ENCODE data around the gene PTPN1.
"Not testable (repeated sequence)": the region's sequence is repeated elsewhere in the genome, so short reads cannot be mapped to it uniquely, and the experiment has no call there.

Gene PTPN1

GRCh38 chr20:50559149-50559548 is 49.0 kb downstream of the PTPN1 start:
- no peak for ATAC-seq

GRCh38 chr20:50559856-50560638 is 49.9 kb downstream of the PTPN1 start:
- no peak for ATAC-seq

GRCh38 chr20:50560867-50561266 is 50.7 kb downstream of the PTPN1 start:
- no peak for ATAC-seq

- peak; percentile 91 to 95 for ATAC-seq
Observed at GRCh38 chr20:50561379-50562078, 51.3 kb downstream of the PTPN1 start.

- ATAC-seq, result no peak
Observed at GRCh38 chr20:50562262-50562701, 52.1 kb downstream of the PTPN1 start.

- ATAC-seq, result peak; percentile 6 to 12
Observed at GRCh38 chr20:50563133-50563944, 53.2 kb downstream of the PTPN1 start.

- no peak for ATAC-seq
Observed at GRCh38 chr20:50565383-50565782, 55.2 kb downstream of the PTPN1 start.

- no peak for ATAC-seq
Observed at GRCh38 chr20:50565871-50566270, 55.7 kb downstream of the PTPN1 start.

- no peak for ATAC-seq
Observed at GRCh38 chr20:50567860-50568548, 57.8 kb downstream of the PTPN1 start.

- no peak for ATAC-seq
Observed at GRCh38 chr20:50568549-50568942, 58.4 kb downstream of the PTPN1 start.

- ATAC-seq, result not testable (repeated sequence)
Observed at GRCh38 chr20:50569487-50569863, 59.3 kb downstream of the PTPN1 start.

GRCh38 chr20:50569864-50570836 is 60.0 kb downstream of the PTPN1 start:
- ATAC-seq, result peak; percentile 86 to 89

- no peak for ATAC-seq
Observed at GRCh38 chr20:50571466-50571865, 61.3 kb downstream of the PTPN1 start.

- ATAC-seq, result no peak
Observed at GRCh38 chr20:50572938-50573777, 63.0 kb downstream of the PTPN1 start.

- ATAC-seq, result no peak
Observed at GRCh38 chr20:50574108-50574507, 63.9 kb downstream of the PTPN1 start.

- ATAC-seq, result no peak
Observed at GRCh38 chr20:50574586-50574985, 64.4 kb downstream of the PTPN1 start.

- ATAC-seq, result peak; percentile 92 to 93
Observed at GRCh38 chr20:50575865-50576720, 65.9 kb downstream of the PTPN1 start.

- ATAC-seq, result no peak
Observed at GRCh38 chr20:50577175-50578018, 67.2 kb downstream of the PTPN1 start.

All from activated CD4-positive, CD25-positive, alpha-beta regulatory T cell treated with anti-CD3 and anti-CD28 coated beads, Interleukin-2, amount 50 U/mL, for 24 hours (primary cell).